Measurements from ENCODE around the gene LRRC28. TPM values are rescaled to one million over a fixed set of nuclear protein-coding genes. Genes with fewer than 3 reads are reported as not detected.

LRRC28 gene
- polyA plus RNA-seq, 1 donor from 2014 or later, result 20.4 TPM

- H3K27ac ChIP-seq (ENCODE audit: low read length), result no peak overlapping the region
Measured at GRCh38 chr15:99437315-99438223, 186.3 kb downstream of the LRRC28 start.

More at GRCh38 chr15:99437315-99438223, 186.3 kb downstream of the LRRC28 start:
- no peak overlapping the region for H2AFZ ChIP-seq (ENCODE audit: low read depth, low read length)
- TF ChIP-seq TAF1 (IDR thresholded peaks at IDR 0.05; ENCODE audit: low read depth) (no peak), MXI1 (conservative IDR thresholded peaks at IDR 0.05; ENCODE audit: poor library complexity, severe bottlenecking) (no peak), EP300 (conservative IDR thresholded peaks at IDR 0.05; ENCODE audit: poor library complexity, severe bottlenecking) (no peak), POLR2AphosphoS5 (IDR thresholded peaks at IDR 0.05) (no peak), SMC3 (conservative IDR thresholded peaks at IDR 0.05; ENCODE audit: poor library complexity) (no peak), RAD21 (conservative IDR thresholded peaks at IDR 0.05) (no peak), CTCF (IDR thresholded peaks at IDR 0.05; ENCODE audit: poor library complexity, severe bottlenecking) (no peak), REST (IDR thresholded peaks at IDR 0.05; ENCODE audit: borderline replicate concordance) (no peak), EZH2 (IDR thresholded peaks at IDR 0.05; ENCODE audit: borderline replicate concordance, insufficient read depth, low read length, poor library complexity, severe bottlenecking) (no peak)
- H3F3A ChIP-seq (ENCODE audit: insufficient read depth, low read length, poor library complexity, severe bottlenecking), result no peaks in the 10 kb centered on the region
- no peak overlapping the region for H3K9ac ChIP-seq (ENCODE audit: low read length)
- no peaks in the 10 kb centered on the region for H3K27me3 ChIP-seq (ENCODE audit: insufficient read depth, low read depth, low read length)
- H3K4me3 ChIP-seq (ENCODE audit: low read length), result no peak overlapping the region
- H3K9me2 ChIP-seq (ENCODE audit: insufficient read depth, low read length), result no peaks in the 10 kb centered on the region
- H3K79me2 ChIP-seq (replicated peaks; ENCODE audit: insufficient read depth, low read length), result no peaks in the 10 kb centered on the region
- no peaks in the 10 kb centered on the region for H3K36me3 ChIP-seq (ENCODE audit: insufficient read depth, low read length)
- no peaks in the 10 kb centered on the region for H3K9me3 ChIP-seq (ENCODE audit: low read length)
- no peaks in the 10 kb centered on the region for H4K20me1 ChIP-seq (ENCODE audit: insufficient read depth)
- H3K4me2 ChIP-seq (ENCODE audit: low read length), result no peak overlapping the region

All from neural cell (in vitro differentiated cells).